ENCODE data around the gene TPCN2.
"Not testable (repeated sequence)": the region's sequence is repeated elsewhere in the genome, so short reads cannot be mapped to it uniquely, and the experiment has no call there.

TPCN2 gene

GRCh38 chr11:69134957-69135356, 86.2 kb downstream of the TPCN2 start:
- Histone ChIP-seq H3K27ac (ENCODE audit: low read length) (no peak overlapping the region), H3K4me1 (ENCODE audit: control insufficient read depth, low read depth, low read length) (peaks cover 6% of the 10 kb centered on the region), H3K4me3 (ENCODE audit: low read length) (no peak overlapping the region), H3K9ac (ENCODE audit: low read length) (no peak overlapping the region), H3K9me3 (ENCODE audit: control insufficient read depth, low read depth, low read length) (no peaks in the 10 kb centered on the region), H3K36me3 (ENCODE audit: control insufficient read depth, low read depth, low read length) (no peaks in the 10 kb centered on the region), H3K27me3 (ENCODE audit: control insufficient read depth, insufficient read depth, low read length) (no peaks in the 10 kb centered on the region)

- Histone ChIP-seq H3K9ac (ENCODE audit: low read length) (no peak overlapping the region), H3K27me3 (ENCODE audit: control insufficient read depth, insufficient read depth, low read length) (no peaks in the 10 kb centered on the region), H3K36me3 (ENCODE audit: control insufficient read depth, low read depth, low read length) (no peaks in the 10 kb centered on the region), H3K4me3 (ENCODE audit: low read length) (no peak overlapping the region), H3K27ac (ENCODE audit: low read length) (no peak overlapping the region), H3K4me1 (ENCODE audit: control insufficient read depth, low read depth, low read length) (peaks cover 6% of the 10 kb centered on the region), H3K9me3 (ENCODE audit: control insufficient read depth, low read depth, low read length) (no peaks in the 10 kb centered on the region)
Measured at GRCh38 chr11:69135420-69136363, 87.0 kb downstream of the TPCN2 start.

GRCh38 chr11:69136471-69136870, 87.7 kb downstream of the TPCN2 start:
- H3K27me3 ChIP-seq (ENCODE audit: control insufficient read depth, insufficient read depth, low read length): no peaks in the 10 kb centered on the region
- no peak overlapping the region for H3K27ac ChIP-seq (ENCODE audit: low read length)
- no peaks in the 10 kb centered on the region for H3K36me3 ChIP-seq (ENCODE audit: control insufficient read depth, low read depth, low read length)
- H3K9ac ChIP-seq (ENCODE audit: low read length): no peak overlapping the region
- H3K4me1 ChIP-seq (ENCODE audit: control insufficient read depth, low read depth, low read length): no peaks in the 10 kb centered on the region
- H3K4me3 ChIP-seq (ENCODE audit: low read length): no peak overlapping the region
- no peaks in the 10 kb centered on the region for H3K9me3 ChIP-seq (ENCODE audit: control insufficient read depth, low read depth, low read length)

- H3K4me3 ChIP-seq (ENCODE audit: low read length): no peak overlapping the region
- no peaks in the 10 kb centered on the region for H3K9me3 ChIP-seq (ENCODE audit: control insufficient read depth, low read depth, low read length)
- no peak overlapping the region for H3K9ac ChIP-seq (ENCODE audit: low read length)
- no peaks in the 10 kb centered on the region for H3K4me1 ChIP-seq (ENCODE audit: control insufficient read depth, low read depth, low read length)
- H3K27me3 ChIP-seq (ENCODE audit: control insufficient read depth, insufficient read depth, low read length): no peaks in the 10 kb centered on the region
- H3K27ac ChIP-seq (ENCODE audit: low read length): no peak overlapping the region
- no peaks in the 10 kb centered on the region for H3K36me3 ChIP-seq (ENCODE audit: control insufficient read depth, low read depth, low read length)
Measured at GRCh38 chr11:69137151-69137844, 88.6 kb downstream of the TPCN2 start.

GRCh38 chr11:69138265-69138664, 89.5 kb downstream of the TPCN2 start:
- H3K4me1 ChIP-seq (ENCODE audit: control insufficient read depth, low read depth, low read length): no peaks in the 10 kb centered on the region
- H3K4me3 ChIP-seq (ENCODE audit: low read length): no peak overlapping the region
- no peaks in the 10 kb centered on the region for H3K9me3 ChIP-seq (ENCODE audit: control insufficient read depth, low read depth, low read length)
- no peaks in the 10 kb centered on the region for H3K36me3 ChIP-seq (ENCODE audit: control insufficient read depth, low read depth, low read length)
- H3K27me3 ChIP-seq (ENCODE audit: control insufficient read depth, insufficient read depth, low read length): no peaks in the 10 kb centered on the region
- no peak overlapping the region for H3K9ac ChIP-seq (ENCODE audit: low read length)
- H3K27ac ChIP-seq (ENCODE audit: low read length): no peak overlapping the region

DNA sequence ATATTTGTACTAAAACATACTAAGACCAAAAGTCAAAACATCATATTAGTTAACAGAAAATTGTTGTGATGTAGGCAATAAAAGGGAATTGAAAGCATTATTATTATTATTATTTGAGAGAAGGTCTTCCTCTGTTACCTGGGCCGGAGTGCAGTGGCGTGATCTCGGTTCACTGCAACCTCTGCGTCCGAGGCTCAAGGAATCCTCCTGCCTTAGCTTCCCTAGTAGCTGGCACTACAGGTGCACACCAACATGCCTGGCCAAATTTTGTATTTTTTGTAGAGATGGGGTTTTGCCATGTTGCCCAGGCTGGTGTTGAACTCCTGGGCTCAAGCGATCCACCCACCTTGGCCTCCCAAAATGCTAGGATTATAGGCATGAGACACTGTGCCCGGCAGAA, 91.4 kb downstream of the TPCN2 start:
- H3K36me3 ChIP-seq (ENCODE audit: control insufficient read depth, low read depth, low read length); H3K27ac ChIP-seq (ENCODE audit: low read length); H3K4me3 ChIP-seq (ENCODE audit: low read length); H3K4me1 ChIP-seq (ENCODE audit: control insufficient read depth, low read depth, low read length); H3K9ac ChIP-seq (ENCODE audit: low read length); H3K27me3 ChIP-seq (ENCODE audit: control insufficient read depth, insufficient read depth, low read length); H3K9me3 ChIP-seq (ENCODE audit: control insufficient read depth, low read depth, low read length): not testable (repeated sequence)

- Histone ChIP-seq H3K9ac (ENCODE audit: low read length) (no peak overlapping the region), H3K4me3 (ENCODE audit: low read length) (no peak overlapping the region), H3K4me1 (ENCODE audit: control insufficient read depth, low read depth, low read length) (no peaks in the 10 kb centered on the region), H3K36me3 (ENCODE audit: control insufficient read depth, low read depth, low read length) (no peaks in the 10 kb centered on the region), H3K27ac (ENCODE audit: low read length) (no peak overlapping the region), H3K9me3 (ENCODE audit: control insufficient read depth, low read depth, low read length) (no peaks in the 10 kb centered on the region), H3K27me3 (ENCODE audit: control insufficient read depth, insufficient read depth, low read length) (no peaks in the 10 kb centered on the region)
Measured at GRCh38 chr11:69140635-69141034, 91.9 kb downstream of the TPCN2 start.

DNA sequence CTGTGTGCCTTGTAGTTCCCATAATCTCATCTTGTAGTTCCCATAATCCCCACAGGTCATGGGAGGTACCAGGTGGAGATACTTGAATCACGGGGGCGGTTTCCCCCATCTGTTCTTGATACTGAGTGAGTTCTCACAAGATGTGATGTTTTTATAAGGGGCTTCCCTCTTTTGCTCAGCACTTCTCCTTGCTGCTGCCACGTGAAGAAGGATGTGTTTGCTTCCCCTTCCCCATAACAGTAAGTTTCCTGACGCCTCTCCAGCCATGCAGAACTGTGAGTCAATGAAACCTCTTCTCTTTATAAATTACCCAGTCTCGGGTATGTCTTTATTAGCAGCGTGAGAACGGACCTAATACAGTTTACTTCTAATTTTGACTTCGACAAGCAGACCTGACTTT, 93.0 kb downstream of the TPCN2 start:
- Histone ChIP-seq H3K36me3 (ENCODE audit: control insufficient read depth, low read depth, low read length) (no peaks in the 10 kb centered on the region), H3K4me3 (ENCODE audit: low read length) (no peak overlapping the region), H3K4me1 (ENCODE audit: control insufficient read depth, low read depth, low read length) (no peaks in the 10 kb centered on the region), H3K27ac (ENCODE audit: low read length) (no peak overlapping the region), H3K27me3 (ENCODE audit: control insufficient read depth, insufficient read depth, low read length) (no peaks in the 10 kb centered on the region), H3K9ac (ENCODE audit: low read length) (no peak overlapping the region), H3K9me3 (ENCODE audit: control insufficient read depth, low read depth, low read length) (no peaks in the 10 kb centered on the region)

- Histone ChIP-seq H3K27me3 (ENCODE audit: control insufficient read depth, insufficient read depth, low read length) (no peaks in the 10 kb centered on the region), H3K4me1 (ENCODE audit: control insufficient read depth, low read depth, low read length) (no peaks in the 10 kb centered on the region), H3K36me3 (ENCODE audit: control insufficient read depth, low read depth, low read length) (no peaks in the 10 kb centered on the region), H3K27ac (ENCODE audit: low read length) (no peak overlapping the region), H3K9me3 (ENCODE audit: control insufficient read depth, low read depth, low read length) (no peaks in the 10 kb centered on the region), H3K4me3 (ENCODE audit: low read length) (no peak overlapping the region), H3K9ac (ENCODE audit: low read length) (no peak overlapping the region)
Measured at GRCh38 chr11:69142895-69143294, 94.2 kb downstream of the TPCN2 start.

GRCh38 chr11:69144316-69145049, 95.8 kb downstream of the TPCN2 start:
- Histone ChIP-seq H3K9ac (ENCODE audit: low read length) (no peak overlapping the region), H3K9me3 (ENCODE audit: control insufficient read depth, low read depth, low read length) (no peaks in the 10 kb centered on the region), H3K27ac (ENCODE audit: low read length) (no peak overlapping the region), H3K4me1 (ENCODE audit: control insufficient read depth, low read depth, low read length) (no peaks in the 10 kb centered on the region), H3K36me3 (ENCODE audit: control insufficient read depth, low read depth, low read length) (no peaks in the 10 kb centered on the region), H3K4me3 (ENCODE audit: low read length) (no peak overlapping the region), H3K27me3 (ENCODE audit: control insufficient read depth, insufficient read depth, low read length) (no peaks in the 10 kb centered on the region)

DNA sequence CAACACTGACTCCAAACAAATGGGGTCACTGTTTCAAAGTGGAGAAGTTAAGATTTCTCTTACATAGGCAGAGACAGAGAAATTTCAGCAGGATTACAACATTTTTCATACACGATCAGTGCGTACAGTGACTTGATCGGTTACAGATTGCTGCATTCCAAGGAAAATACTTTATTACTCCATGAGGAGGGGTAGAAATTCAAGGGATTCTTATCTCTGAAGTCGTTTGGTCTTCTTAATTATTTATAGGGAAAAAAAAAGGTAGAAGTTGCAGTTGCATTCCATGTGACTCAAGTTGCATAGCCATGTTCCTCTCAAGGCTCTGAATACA, 96.3 kb downstream of the TPCN2 start:
- Histone ChIP-seq H3K9ac (ENCODE audit: low read length) (no peak overlapping the region), H3K27me3 (ENCODE audit: control insufficient read depth, insufficient read depth, low read length) (no peaks in the 10 kb centered on the region), H3K4me1 (ENCODE audit: control insufficient read depth, low read depth, low read length) (no peaks in the 10 kb centered on the region), H3K4me3 (ENCODE audit: low read length) (no peak overlapping the region), H3K9me3 (ENCODE audit: control insufficient read depth, low read depth, low read length) (no peaks in the 10 kb centered on the region), H3K27ac (ENCODE audit: low read length) (no peak overlapping the region), H3K36me3 (ENCODE audit: control insufficient read depth, low read depth, low read length) (no peaks in the 10 kb centered on the region)
